Caco-2 (cell line): Measurements from ENCODE around the gene SLC16A9. TPM values are rescaled to one million over a fixed set of nuclear protein-coding genes. Genes with fewer than 3 reads are reported as not detected.

Source experiments
- BruUV-seq: library from RNA; stranded (reverse); fragments of 400-500 nt; replicated peaks from 2 replicates; lab custom pipeline; 2021; lab: Mats Ljungman, UMichigan
- CTCF ChIA-PET: fragments of 300-600 bp; sonication (Branson Sonifier 250); formaldehyde crosslinking; loops from one replicate; lab custom pipeline; 2022; ENCODE audit warnings: antibody characterized with exemption; lab: Charles Lee
- POLR2A ChIA-PET: fragments of 300-600 bp; sonication (Branson Sonifier 250); formaldehyde crosslinking; loops from one replicate; lab custom pipeline; 2022; ENCODE audit warnings: antibody characterized with exemption; lab: Charles Lee
- DNase-seq, 2 experiments: peaks; one replicate each; pipeline versions ENCODE4 v3.0.0 to v3.0.0-alpha.2; 2020 to 2022
- H3K27me3 ChIP-seq: replicated peaks from 2 replicates; pipeline ENCODE4 v1.6.0; 2011; ENCODE audit warnings: low read length; ENCODE audit not compliant: control insufficient read depth, insufficient read depth
- H3K36me3 ChIP-seq: 2 replicates; pipeline ENCODE4 v1.5.1; 2011; ENCODE audit warnings: low read length; ENCODE audit not compliant: control insufficient read depth, insufficient read depth
- H3K4me1 ChIP-seq: fragments of 250-450 bp; sonication (Bioruptor Pico); 2 replicates; pipeline ENCODE4 v1.5.1; 2020; ENCODE audit warnings: mild to moderate bottlenecking
- H3K4me3 ChIP-seq: 2 replicates; pipeline ENCODE4 v1.5.1; 2011; ENCODE audit warnings: low read depth, mild to moderate bottlenecking, control low read depth, low read length
- H3K9me3 ChIP-seq: fragments of 250-450 bp; sonication (Bioruptor Pico); 2 replicates; pipeline ENCODE4 v1.5.1; 2020; ENCODE audit warnings: mild to moderate bottlenecking, moderate library complexity
- H3K27ac Mint-ChIP-seq: one replicate; pipeline ENCODE4 v1.8.0; 2022; ENCODE audit warnings: mixed read lengths; ENCODE audit not compliant: unreplicated experiment
- H3K27me3 Mint-ChIP-seq: one replicate; pipeline ENCODE4 v1.8.0; 2022; ENCODE audit warnings: mixed read lengths; ENCODE audit not compliant: insufficient read depth, unreplicated experiment
- H3K36me3 Mint-ChIP-seq: one replicate; pipeline ENCODE4 v1.8.0; 2022; ENCODE audit warnings: mild to moderate bottlenecking, mixed read lengths; ENCODE audit not compliant: insufficient read depth, unreplicated experiment
- H3K4me1 Mint-ChIP-seq: one replicate; pipeline ENCODE4 v1.8.0; 2022; ENCODE audit warnings: low read depth, mixed read lengths; ENCODE audit not compliant: unreplicated experiment
- H3K4me3 Mint-ChIP-seq: one replicate; pipeline ENCODE4 v1.8.0; 2022; ENCODE audit warnings: mild to moderate bottlenecking, moderate library complexity, mixed read lengths; ENCODE audit not compliant: unreplicated experiment
- H3K9me3 Mint-ChIP-seq: one replicate; pipeline ENCODE4 v1.8.0; 2022; ENCODE audit warnings: mixed read lengths; ENCODE audit not compliant: unreplicated experiment
- CTCF ChIP-seq, 2 experiments: fragments of 200-600 bp in 1 of 2; IDR thresholded peaks; 1 replicate in 1 of 2; 2 replicates in 1 of 2; pipeline versions ENCODE4 v1.5.1 to v1.8.0; 2011 to 2022; ENCODE audit warnings: antibody characterized with exemption in 1 of 2, control low read depth in 1 of 2, inconsistent platforms in 1 of 2, low read depth in 1 of 2, low read length in 1 of 2, mild to moderate bottlenecking in 1 of 2, moderate library complexity in 1 of 2; ENCODE audit not compliant: insufficient read depth in 1 of 2, severe bottlenecking in 1 of 2, unreplicated experiment in 1 of 2
- intact Hi-C: fragments of 100-400 bp; cut with micrococcal nuclease; formaldehyde crosslinking; loops from one replicate; pipeline ENCODE4 v1.10.0; 2022; ENCODE audit not compliant: unreplicated experiment
- total RNA-seq: library from RNA; stranded (reverse); gene quantifications from 2 replicates; pipeline ENCODE4 v1.2.3, GENCODE V29; 2022

Gene SLC16A9
- total RNA-seq, 1 experiment from 2014 or later = 0.45 TPM

- no peak for TF ChIP-seq CTCF (IDR thresholded peaks at IDR 0.05; ENCODE audit: insufficient read depth in 1 of 2, low read depth in 1 of 2, low read length in 1 of 2, severe bottlenecking in 1 of 2, unreplicated experiment in 1 of 2)
- ChIA-PET POLR2A (no interaction called here), CTCF (no interaction called here)
- no peaks in the 10 kb centered on the region for H3K9me3 Mint-ChIP-seq
- Histone ChIP-seq H3K4me1 (0 out of 2 replicates have a peak, but pooled peaks cover 4% of the 10 kb centered on the region), H3K27me3 (no peaks in the 10 kb centered on the region), H3K9me3 (no peaks in the 10 kb centered on the region), H3K4me3 (no peak overlapping the region), H3K36me3 (no peaks in the 10 kb centered on the region)
- H3K36me3 Mint-ChIP-seq = no peaks in the 10 kb centered on the region
- H3K4me1 Mint-ChIP-seq = no peaks in the 10 kb centered on the region
- peaks cover 6% of the 10 kb centered on the region for H3K27me3 Mint-ChIP-seq
- no peak overlapping the region for H3K27ac Mint-ChIP-seq
- no peak for DNase-seq
- no TSS peak for BruUV-seq
- no peak overlapping the region for H3K4me3 Mint-ChIP-seq
- intact Hi-C loops = no loop called here
Measured at GRCh38 chr10:59611048-59611447, 98.6 kb downstream of the SLC16A9 start.

- Mint-ChIP-seq H3K27ac (no peak overlapping the region), H3K9me3 (peaks cover 7% of the 10 kb centered on the region), H3K4me1 (no peaks in the 10 kb centered on the region), H3K4me3 (no peak overlapping the region), H3K27me3 (peaks cover 8% of the 10 kb centered on the region), H3K36me3 (no peaks in the 10 kb centered on the region)
- intact Hi-C loops = no loop called here
- no peak for TF ChIP-seq CTCF (IDR thresholded peaks at IDR 0.05; ENCODE audit: insufficient read depth in 1 of 2, low read depth in 1 of 2, low read length in 1 of 2, severe bottlenecking in 1 of 2, unreplicated experiment in 1 of 2)
- Histone ChIP-seq H3K27me3 (no peaks in the 10 kb centered on the region), H3K36me3 (no peaks in the 10 kb centered on the region), H3K4me3 (no peak overlapping the region), H3K4me1 (0 out of 2 replicates have a peak, but pooled peaks cover 4% of the 10 kb centered on the region), H3K9me3 (no peaks in the 10 kb centered on the region)
- DNase-seq = no peak
- CTCF ChIA-PET = no interaction called here
- POLR2A ChIA-PET = no interaction called here
- BruUV-seq = no TSS peak
Measured at GRCh38 chr10:59607970-59608369, 101.7 kb downstream of the SLC16A9 start.

GRCh38 chr10:59606551-59606961 is 103.1 kb downstream of the SLC16A9 start:
- Mint-ChIP-seq H3K4me3 (no peak overlapping the region), H3K36me3 (no peaks in the 10 kb centered on the region), H3K27ac (no peak overlapping the region), H3K4me1 (no peaks in the 10 kb centered on the region), H3K9me3 (peaks cover 7% of the 10 kb centered on the region), H3K27me3 (peaks cover 10% of the 10 kb centered on the region)
- Histone ChIP-seq H3K36me3 (no peaks in the 10 kb centered on the region), H3K4me1 (0 out of 2 replicates have a peak, but pooled peaks cover 4% of the 10 kb centered on the region), H3K27me3 (no peaks in the 10 kb centered on the region), H3K4me3 (no peak overlapping the region), H3K9me3 (no peaks in the 10 kb centered on the region)
- intact Hi-C loops = no loop called here
- DNase-seq = no peak
- POLR2A ChIA-PET = no interaction called here
- CTCF ChIA-PET = no interaction called here
- TF ChIP-seq CTCF (IDR thresholded peaks at IDR 0.05; ENCODE audit: insufficient read depth in 1 of 2, low read depth in 1 of 2, low read length in 1 of 2, severe bottlenecking in 1 of 2, unreplicated experiment in 1 of 2) = no peak
- BruUV-seq = no TSS peak
